IMR-90 (cell line): ENCODE results near the gene UNKL. TPM values are rescaled to one million over a fixed set of nuclear protein-coding genes. Genes with fewer than 3 reads are reported as not detected.

Experiments
- ATAC-seq: fragments of 200-7000 bp; cut with Tn5 transposase; 2 replicates; pipeline ENCODE4 v1.9.1; 2020; ENCODE audit warnings: low read depth, mild to moderate bottlenecking, moderate library complexity
- BruUV-seq: library from RNA; stranded (reverse); fragments of 400-500 nt; replicated peaks from 2 replicates; lab custom pipeline; 2021; lab: Mats Ljungman, UMichigan
- CTCF ChIA-PET: fragments of 300-600 bp; formaldehyde crosslinking; extraction: SDS; loops from one replicate; lab custom pipeline; 2021; ENCODE audit warnings: antibody characterized with exemption; lab: Yijun Ruan, JAX
- POLR2A ChIA-PET: fragments of 300-600 bp; sonication (Branson Sonifier 250); formaldehyde crosslinking; loops from one replicate; lab custom pipeline; 2022; ENCODE audit warnings: antibody characterized with exemption; ENCODE audit not compliant: unreplicated experiment; lab: Charles Lee
- DNase-seq: peaks from one replicate; pipeline ENCODE4 v3.0.0; 2013
- H2AFZ ChIP-seq: replicated peaks from 2 replicates; pipeline ENCODE3; 2013; ENCODE audit warnings: low read length, mild to moderate bottlenecking; ENCODE audit not compliant: poor library complexity
- H2AK5ac ChIP-seq: 2 replicates; pipeline ENCODE4 v1.6.1; 2013; ENCODE audit warnings: low read depth, low read length, inconsistent platforms
- H2AK9ac ChIP-seq: replicated peaks from 2 replicates; pipeline ENCODE3; 2013; ENCODE audit warnings: mild to moderate bottlenecking, low read depth, low read length, moderate library complexity; ENCODE audit not compliant: poor library complexity
- H2BK120ac ChIP-seq: 2 replicates; pipeline ENCODE4 v1.6.1; 2013; ENCODE audit warnings: low read depth, low read length, inconsistent platforms
- H2BK15ac ChIP-seq: 3 replicates; pipeline ENCODE4 v1.6.1; 2013; ENCODE audit warnings: low read depth, low read length, inconsistent platforms
- H2BK20ac ChIP-seq: 2 replicates; pipeline ENCODE4 v1.6.1; 2013; ENCODE audit warnings: low read depth, mild to moderate bottlenecking, inconsistent platforms, low read length, moderate library complexity
- H2BK5ac ChIP-seq: 2 replicates; pipeline ENCODE4 v1.6.1; 2013; ENCODE audit warnings: mild to moderate bottlenecking, low read depth, low read length, inconsistent platforms; ENCODE audit not compliant: poor library complexity, severe bottlenecking
- H3K14ac ChIP-seq: replicated peaks from 2 replicates; pipeline ENCODE4 v1.6.1; 2013; ENCODE audit warnings: low read depth, low read length, inconsistent platforms
- H3K18ac ChIP-seq: 2 replicates; pipeline ENCODE4 v1.6.1; 2013; ENCODE audit warnings: low read depth, low read length, control low read depth
- H3K23ac ChIP-seq: 2 replicates; pipeline ENCODE4 v1.6.1; 2013; ENCODE audit warnings: low read depth, low read length, inconsistent platforms
- H3K27ac ChIP-seq: 2 replicates; pipeline ENCODE4 v1.5.1; 2013; ENCODE audit warnings: mild to moderate bottlenecking, control low read depth, low read length; ENCODE audit not compliant: insufficient read depth
- H3K27me3 ChIP-seq: 2 replicates; pipeline ENCODE4 v1.6.1; 2013; ENCODE audit warnings: low read length; ENCODE audit not compliant: control insufficient read depth, insufficient read depth
- H3K36me3 ChIP-seq: 2 replicates; pipeline ENCODE4 v1.6.1; 2013; ENCODE audit warnings: low read length, mixed read lengths; ENCODE audit not compliant: control insufficient read depth, insufficient read depth
- H3K4ac ChIP-seq: 2 replicates; pipeline ENCODE4 v1.6.1; 2013; ENCODE audit warnings: low read depth, low read length, inconsistent platforms
- H3K4me1 ChIP-seq: 2 replicates; pipeline ENCODE4 v1.6.1; 2013; ENCODE audit warnings: low read length, mixed read lengths; ENCODE audit not compliant: control insufficient read depth, insufficient read depth
- H3K4me2 ChIP-seq: 2 replicates; pipeline ENCODE4 v1.6.1; 2013; ENCODE audit warnings: low read depth, mild to moderate bottlenecking, control low read depth, low read length, moderate library complexity
- H3K4me3 ChIP-seq: 2 replicates; pipeline ENCODE4 v1.5.1; 2013; ENCODE audit warnings: low read depth, mild to moderate bottlenecking, control low read depth, low read length, moderate library complexity; ENCODE audit not compliant: insufficient read depth
- H3K56ac ChIP-seq: 2 replicates; pipeline ENCODE4 v1.6.1; 2013; ENCODE audit warnings: low read length, inconsistent platforms; ENCODE audit not compliant: insufficient read depth; ENCODE audit errors: extremely low read depth
- H3K79me1 ChIP-seq, 2 experiments: 2 replicates each; pipeline ENCODE4 v1.6.1; 2013; ENCODE audit warnings: low read length in 2 of 2, inconsistent platforms in 1 of 2, low read depth in 1 of 2
- H3K9ac ChIP-seq: 2 replicates; pipeline ENCODE4 v1.6.1; 2013; ENCODE audit warnings: low read depth, low read length, control low read depth
- H3K9me1 ChIP-seq: 2 replicates; pipeline ENCODE4 v1.6.1; 2013; ENCODE audit warnings: low read length, inconsistent platforms; ENCODE audit not compliant: insufficient read depth
- H3K9me3 ChIP-seq: 2 replicates; pipeline ENCODE4 v1.6.1; 2013; ENCODE audit warnings: low read length; ENCODE audit not compliant: control insufficient read depth, insufficient read depth
- H4K20me1 ChIP-seq: 2 replicates; pipeline ENCODE4 v1.6.1; 2013; ENCODE audit warnings: low read length, inconsistent platforms; ENCODE audit not compliant: insufficient read depth
- H4K5ac ChIP-seq: 2 replicates; pipeline ENCODE4 v1.6.1; 2013; ENCODE audit warnings: mild to moderate bottlenecking, low read depth, low read length, control low read depth
- H4K8ac ChIP-seq, 2 experiments: 2 replicates each; pipeline ENCODE4 v1.6.1; 2013; ENCODE audit warnings: low read depth in 2 of 2, low read length in 2 of 2, control low read depth in 1 of 2, inconsistent platforms in 1 of 2
- H4K91ac ChIP-seq: 2 replicates; pipeline ENCODE4 v1.6.1; 2013; ENCODE audit warnings: low read depth, low read length, inconsistent platforms; ENCODE audit not compliant: insufficient read depth
- BHLHE40 ChIP-seq: fragments of 150-350 bp; IDR thresholded peaks from 2 replicates; pipeline ENCODE4 v1.6.1; 2016; ENCODE audit warnings: mild to moderate bottlenecking, low read depth, low read length
- CEBPB ChIP-seq: IDR thresholded peaks from 2 replicates; pipeline ENCODE4 v1.6.1; 2012; ENCODE audit warnings: low read depth, low read length, improper control_type of control experiment
- MXI1 ChIP-seq: IDR thresholded peaks from 2 replicates; pipeline ENCODE4 v1.6.1; 2012; ENCODE audit warnings: low read depth, mild to moderate bottlenecking, low read length, moderate library complexity, borderline replicate concordance
- POLR2A ChIP-seq: IDR thresholded peaks from 2 replicates; pipeline ENCODE4 v1.6.1; 2012; ENCODE audit warnings: mild to moderate bottlenecking, low read depth, low read length
- WGBS, 2 experiments: methylation state at CpG; one replicate each; pipeline versions ENCODE4 v1.1.5 to v1.1.7; 2013; ENCODE audit warnings: missing lambda C conversion rate in 2 of 2; ENCODE audit not compliant: insufficient read length in 1 of 2; ENCODE audit errors: extremely low coverage in 2 of 2; 5-methylcytosine and 5-hydroxymethylcytosine counted together
- dilution Hi-C: fragments of 300-500 bp; cut with HindIII; formaldehyde crosslinking; loops from one replicate; pipeline ENCODE4 v1.14.3; 2018; ENCODE audit warnings: low sequenced_read_pairs; ENCODE audit not compliant: unreplicated experiment
- in situ Hi-C: fragments of 300-500 bp; cut with MboI; formaldehyde crosslinking; loops from 3 replicates; pipeline ENCODE4 v1.14.3; 2019; ENCODE audit warnings: low sequenced_read_pairs, inconsistent platforms, mixed read lengths
- intact Hi-C: fragments of 100-400 bp; cut with micrococcal nuclease; formaldehyde crosslinking; loops from 2 replicates; pipeline ENCODE4 v1.10.0; 2022
- polyA plus RNA-seq, 3 experiments: library from polyadenylated mRNA; depleted of rRNA; stranded (reverse); fragments of >200 nt; gene quantifications; 2 replicates each; pipeline ENCODE4 v1.2.3, GENCODE V29; 2012; ENCODE audit warnings: low replicate concordance in 1 of 3
- total RNA-seq: library from RNA; depleted of rRNA; stranded (reverse); fragments of >200 nt; gene quantifications from 2 replicates; pipeline ENCODE4 v1.2.3, GENCODE V29; 2012
- TF ChIP-seq, protein P1 (sequence below): fragments of 150-350 bp; IDR thresholded peaks from 2 replicates; pipeline ENCODE4 v1.6.1; 2017; ENCODE audit warnings: mild to moderate bottlenecking, antibody characterized with exemption, low read length, low read depth

Gene UNKL
- total and polyA plus RNA-seq, 2 of the 4 experiments (the other 2 are of a cell fraction), result 4.1 to 13.3 TPM

DNA sequence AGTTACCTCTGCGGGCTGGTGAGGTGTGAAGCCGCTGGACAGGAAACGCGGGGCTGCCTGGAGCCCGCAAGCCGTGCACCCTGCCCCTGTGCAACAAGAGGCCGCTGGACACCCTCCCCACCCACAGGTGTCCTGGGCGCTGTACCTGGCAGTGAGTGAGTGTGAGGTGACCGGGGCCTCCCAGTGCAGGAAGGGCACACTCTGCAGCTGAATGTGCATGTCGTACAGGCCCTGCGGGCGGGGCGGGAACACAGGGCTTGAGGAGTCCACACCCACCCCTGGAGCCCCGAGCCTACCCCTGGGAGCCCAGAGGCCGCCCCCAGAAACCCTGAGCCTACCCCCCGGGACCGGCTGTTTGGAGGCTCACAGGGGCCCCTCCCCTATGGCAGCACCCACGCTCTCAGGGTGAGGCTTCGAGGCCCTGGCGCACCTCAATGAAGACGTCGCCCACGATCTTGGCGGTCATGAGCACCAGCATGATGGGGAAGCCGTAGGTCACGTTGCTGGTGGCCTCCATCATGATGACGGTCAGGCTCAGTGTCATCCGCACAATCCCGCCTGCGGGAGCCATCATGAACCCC, 34.1 kb upstream of the UNKL start:
- Histone ChIP-seq H3K4me1 (no peaks in the 10 kb centered on the region), H2AK5ac (no peak overlapping the region), H3K36me3 (peaks cover 39% of the 10 kb centered on the region), H2BK15ac (no peak overlapping the region), H3K9ac (no peak overlapping the region), H3K18ac (no peak overlapping the region), H3K27me3 (no peaks in the 10 kb centered on the region), H3K14ac (no peak overlapping the region), H4K91ac (no peak overlapping the region), H2BK20ac (no peak overlapping the region), H3K79me1 (no peaks in the 10 kb centered on the region), H2AK9ac (peak overlapping the region; percentile 76), H3K9me3 (no peaks in the 10 kb centered on the region), H3K9me1 (no peaks in the 10 kb centered on the region), H4K5ac (no peak overlapping the region), H2AFZ (peak overlapping the region; percentile 11), H4K8ac (no peak overlapping the region), H3K4me3 (no peak overlapping the region), H3K23ac (no peak overlapping the region), H4K20me1 (no peaks in the 10 kb centered on the region), H2BK5ac (no peak overlapping the region), H3K27ac (no peak overlapping the region), H3K56ac (no peak overlapping the region), H2BK120ac (no peak overlapping the region), H3K4me2 (no peak overlapping the region), H3K4ac (no peak overlapping the region)
- in situ Hi-C loops (no loop called here), dilution Hi-C loops (no loop called here), intact Hi-C loops (no loop called here)
- TF ChIP-seq, protein P1, sequence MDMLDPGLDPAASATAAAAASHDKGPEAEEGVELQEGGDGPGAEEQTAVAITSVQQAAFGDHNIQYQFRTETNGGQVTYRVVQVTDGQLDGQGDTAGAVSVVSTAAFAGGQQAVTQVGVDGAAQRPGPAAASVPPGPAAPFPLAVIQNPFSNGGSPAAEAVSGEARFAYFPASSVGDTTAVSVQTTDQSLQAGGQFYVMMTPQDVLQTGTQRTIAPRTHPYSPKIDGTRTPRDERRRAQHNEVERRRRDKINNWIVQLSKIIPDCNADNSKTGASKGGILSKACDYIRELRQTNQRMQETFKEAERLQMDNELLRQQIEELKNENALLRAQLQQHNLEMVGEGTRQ, result no peak
- TF ChIP-seq CEBPB, result no peak
- no peak for TF ChIP-seq MXI1
- no peak for TF ChIP-seq BHLHE40
- no peak for TF ChIP-seq POLR2A
- DNase-seq (no peak), ATAC-seq (no peak)
- ChIA-PET CTCF (no interaction called here), POLR2A (interaction anchor here (1.1 kb wide), 1 partner anchor 28 kb away, joined by 3 read pairs; the partner anchor contains the start of gene UQCC4)
- BruUV-seq, result no TSS peak
- WGBS, 2 experiments, result 100% methylated on average over 8 of the region's 30 CpGs; no CpG with 5 or more reads in 1 of the 2 experiments
